MM.1S (cell line): Measurements from ENCODE around the gene CNBD2.

Experiments
- DNase-seq: peaks from one replicate; pipeline ENCODE4 v3.0.0-alpha.2; 2015
- H2AFZ ChIP-seq: fragments of 300-600 bp; sonication (generic); 2 replicates; pipeline ENCODE4 v1.6.0; 2016; ENCODE audit warnings: antibody characterized with exemption, low read length
- H3F3A ChIP-seq: fragments of 300-600 bp; sonication (generic); 2 replicates; pipeline ENCODE4 v1.6.1; 2016; ENCODE audit warnings: mild to moderate bottlenecking, antibody characterized with exemption, low read length, moderate library complexity, mixed read lengths; ENCODE audit not compliant: insufficient read depth
- H3K27ac ChIP-seq: fragments of 300-600 bp; sonication (generic); 2 replicates; pipeline ENCODE4 v1.5.1; 2016; ENCODE audit warnings: mild to moderate bottlenecking, low read length
- H3K27me3 ChIP-seq: fragments of 300-600 bp; sonication (generic); replicated peaks from 2 replicates; pipeline ENCODE4 v1.6.0; 2016; ENCODE audit warnings: low read length; ENCODE audit not compliant: insufficient read depth
- H3K36me3 ChIP-seq: fragments of 300-600 bp; sonication (generic); replicated peaks from 2 replicates; pipeline ENCODE4 v1.6.1; 2016; ENCODE audit warnings: mild to moderate bottlenecking, low read length, mixed read lengths; ENCODE audit not compliant: insufficient read depth
- H3K4me1 ChIP-seq: fragments of 300-600 bp; sonication (generic); 2 replicates; pipeline ENCODE4 v1.6.1; 2016; ENCODE audit warnings: low read length, mixed read lengths
- H3K4me2 ChIP-seq: fragments of 300-600 bp; sonication (generic); 2 replicates; pipeline ENCODE4 v1.6.0; 2016; ENCODE audit warnings: low read depth, low read length
- H3K4me3 ChIP-seq: fragments of 300-600 bp; sonication (generic); 2 replicates; pipeline ENCODE4 v1.5.1; 2016; ENCODE audit warnings: low read length, mixed read lengths
- H3K79me2 ChIP-seq: fragments of 300-600 bp; sonication (generic); 2 replicates; pipeline ENCODE4 v1.6.1; 2016; ENCODE audit warnings: mixed run types, low read length, mixed read lengths
- H3K9ac ChIP-seq: fragments of 300-600 bp; sonication (generic); 2 replicates; pipeline ENCODE4 v1.6.1; 2016; ENCODE audit warnings: low read length, mixed read lengths
- H3K9me2 ChIP-seq: fragments of 300-600 bp; sonication (generic); replicated peaks from 2 replicates; pipeline ENCODE4 v1.6.1; 2016; ENCODE audit warnings: mild to moderate bottlenecking, low read length, mixed read lengths; ENCODE audit not compliant: insufficient read depth
- H3K9me3 ChIP-seq: fragments of 300-600 bp; sonication (generic); replicated peaks from 2 replicates; pipeline ENCODE4 v1.6.1; 2016; ENCODE audit warnings: mild to moderate bottlenecking, low read length, mixed read lengths; ENCODE audit not compliant: insufficient read depth
- H4K20me1 ChIP-seq: fragments of 300-600 bp; sonication (generic); 2 replicates; pipeline ENCODE4 v1.6.1; 2016; ENCODE audit warnings: mild to moderate bottlenecking, low read length, moderate library complexity, mixed read lengths; ENCODE audit not compliant: insufficient read depth
- CTCF ChIP-seq: fragments of 300-600 bp; sonication (generic); IDR thresholded peaks from 2 replicates; pipeline ENCODE4 v1.5.1; 2016; ENCODE audit warnings: antibody characterized with exemption, low read length, mixed read lengths
- EZH2 ChIP-seq: fragments of 300-600 bp; sonication (generic); optimal IDR thresholded peaks from 2 replicates; pipeline ENCODE3; 2017; ENCODE audit warnings: low read depth, mild to moderate bottlenecking, antibody characterized with exemption, low read length, mixed read lengths
- EZH2phosphoT487 ChIP-seq: fragments of 300-600 bp; sonication (generic); IDR thresholded peaks from 2 replicates; pipeline ENCODE4 v1.6.1; 2018; ENCODE audit warnings: antibody characterized with exemption, low read length

The CNBD2 gene

GRCh38 chr20:35967979-35968640, at the start of gene CNBD2:
TSS of gene CNBD2 (plus strand) at chr20:35968590. CDS start at chr20:35968763, 173 bp downstream.
- H3K4me2 ChIP-seq: no peak within 1 kb of the TSS
- no peaks in the 10 kb centered on the region for H3K4me1 ChIP-seq
- H3K9me3 ChIP-seq: no peaks in the 10 kb centered on the region
- no peaks in the 10 kb centered on the region for H3K36me3 ChIP-seq
- no peak for DNase-seq
- no peak within 1 kb of the TSS for H2AFZ ChIP-seq
- H4K20me1 ChIP-seq: no peaks in the 10 kb centered on the region
- H3K4me3 ChIP-seq: no peak within 1 kb of the TSS
- no peaks in the 10 kb centered on the region for H3K27me3 ChIP-seq
- H3K9ac ChIP-seq: no peak within 1 kb of the TSS
- no peaks in the 10 kb centered on the region for H3F3A ChIP-seq
- TF ChIP-seq EZH2 (no peak), CTCF (no peak), EZH2phosphoT487 (no peak)
- H3K9me2 ChIP-seq: no peaks in the 10 kb centered on the region
- no peaks in the 10 kb centered on the region for H3K79me2 ChIP-seq
- no peak within 1 kb of the TSS for H3K27ac ChIP-seq

GRCh38 chr20:35920523-35920922, 47.9 kb upstream of the CNBD2 start:
- Histone ChIP-seq H3K4me2 (no peak overlapping the region), H3K79me2 (no peaks in the 10 kb centered on the region), H2AFZ (no peak overlapping the region), H3K9me2 (no peaks in the 10 kb centered on the region), H3F3A (no peaks in the 10 kb centered on the region), H3K27me3 (no peaks in the 10 kb centered on the region), H3K4me1 (no peaks in the 10 kb centered on the region), H3K36me3 (no peaks in the 10 kb centered on the region), H3K9ac (no peak overlapping the region), H3K9me3 (no peaks in the 10 kb centered on the region), H4K20me1 (no peaks in the 10 kb centered on the region), H3K4me3 (no peak overlapping the region), H3K27ac (no peak overlapping the region)
- no peak for TF ChIP-seq EZH2phosphoT487
- no peak for TF ChIP-seq CTCF
- TF ChIP-seq EZH2: no peak
- no peak for DNase-seq

GRCh38 chr20:35929301-35929700, 39.1 kb upstream of the CNBD2 start:
- TF ChIP-seq CTCF (no peak), EZH2phosphoT487 (no peak), EZH2 (no peak)
- no peak overlapping the region for H3K4me2 ChIP-seq
- H3K79me2 ChIP-seq: no peaks in the 10 kb centered on the region
- no peak overlapping the region for H3K9ac ChIP-seq
- H3K36me3 ChIP-seq: 0 out of 2 replicates have a peak, but pooled peaks cover 2% of the 10 kb centered on the region
- H3K27me3 ChIP-seq: no peaks in the 10 kb centered on the region
- no peak for DNase-seq
- H3K9me3 ChIP-seq: no peaks in the 10 kb centered on the region
- no peaks in the 10 kb centered on the region for H4K20me1 ChIP-seq
- no peak overlapping the region for H3K27ac ChIP-seq
- no peaks in the 10 kb centered on the region for H3F3A ChIP-seq
- H3K4me3 ChIP-seq: no peak overlapping the region
- no peak overlapping the region for H2AFZ ChIP-seq
- H3K4me1 ChIP-seq: no peaks in the 10 kb centered on the region
- H3K9me2 ChIP-seq: no peaks in the 10 kb centered on the region
